GM20000 (cell line): ENCODE results near the gene NINJ1.

Experiments
- DNase-seq: peaks from one replicate; pipeline ENCODE4 v3.0.0; 2012; ENCODE audit warnings: low spot score
- CTCF ChIP-seq: IDR thresholded peaks from 2 replicates; pipeline ENCODE4 v1.5.1; 2012; ENCODE audit warnings: mild to moderate bottlenecking, control low read depth; ENCODE audit errors: extremely low read depth, missing control alignments

Gene NINJ1

GRCh38 chr9:93126825-93127368 lies 7.2 kb downstream of the NINJ1 start:
- no peak for TF ChIP-seq CTCF
- DNase-seq, result no peak

DNA sequence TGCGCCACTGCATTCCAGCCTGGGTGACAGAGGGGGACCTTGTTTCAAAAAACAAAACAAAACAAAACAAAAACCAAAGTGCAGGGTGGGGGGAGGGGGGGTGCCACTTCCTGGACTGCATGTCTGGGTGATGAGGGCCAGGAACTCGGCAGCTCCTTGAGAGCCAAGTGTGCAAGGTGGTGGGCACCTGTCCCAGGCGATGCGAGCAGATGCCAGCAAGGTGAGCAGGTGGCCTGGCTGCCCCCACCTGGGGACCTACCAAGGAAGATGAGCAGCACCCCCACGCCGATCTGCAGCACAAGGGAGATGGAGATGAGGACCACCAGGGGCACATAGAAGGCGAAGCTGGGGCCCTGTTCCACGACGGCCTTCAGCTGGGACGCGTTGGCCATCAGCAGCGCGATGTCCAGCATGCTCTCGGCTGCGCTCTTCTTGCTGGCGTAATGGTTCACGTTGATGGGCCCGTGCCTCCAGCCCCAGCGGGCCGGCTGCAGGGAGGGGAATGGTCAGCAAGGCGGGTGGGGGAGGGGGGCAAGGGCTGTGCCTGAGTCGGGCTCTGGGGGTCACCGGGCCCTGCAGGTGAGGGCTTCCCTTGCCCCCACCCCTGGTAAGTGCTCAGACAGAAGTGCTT lies 7.8 kb downstream of the NINJ1 start:
- DNase-seq, result no peak
- no peak for TF ChIP-seq CTCF

GRCh38 chr9:93125331-93125894 lies 8.6 kb downstream of the NINJ1 start:
- no peak for DNase-seq
- TF ChIP-seq CTCF, result no peak

- DNase-seq, result no peak
- TF ChIP-seq CTCF, result no peak
These were observed 9.3 kb downstream of the NINJ1 start for GRCh38 chr9:93124793-93125192.

GRCh38 chr9:93123561-93124283 lies 10.3 kb downstream of the NINJ1 start:
- no peak for TF ChIP-seq CTCF
- no peak for DNase-seq

- DNase-seq, result no peak
These were observed 11.3 kb downstream of the NINJ1 start for GRCh38 chr9:93122721-93123221.

More at GRCh38 chr9:93122721-93123221, 11.3 kb downstream of the NINJ1 start:
- TF ChIP-seq CTCF, result no peak
